Femur (tissue), 1 donor: ENCODE results near the gene FOXN1.
"Not testable (repeated sequence)": the region's sequence is repeated elsewhere in the genome, so short reads cannot be mapped to it uniquely, and the experiment has no call there.

Experiments
- DNase-seq: peaks from one replicate; pipeline ENCODE4 v3.0.0-alpha.2; 2017

FOXN1 gene

GRCh38 chr17:28549236-28550132 lies 43.3 kb downstream of the FOXN1 start:
- no peak for DNase-seq

DNA sequence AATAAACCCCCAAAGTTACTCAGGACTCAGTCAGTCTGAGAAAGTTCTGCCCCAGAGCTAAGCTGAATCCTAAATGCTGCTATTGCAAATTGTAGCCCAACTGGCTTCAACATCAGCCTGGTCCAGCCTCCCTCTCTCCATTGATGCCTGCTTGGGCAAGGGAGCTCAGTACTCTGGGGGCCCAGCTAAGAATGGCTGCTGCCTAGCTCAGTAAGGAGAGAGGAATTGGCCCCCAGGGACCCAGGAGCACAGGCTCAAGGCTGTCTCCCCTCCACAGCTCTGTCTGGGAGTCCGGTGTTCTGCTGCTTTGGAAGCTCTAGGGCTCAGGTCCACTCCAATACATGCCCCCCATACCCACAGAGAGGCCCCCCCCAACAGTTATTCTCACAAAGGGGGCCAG lies 44.7 kb downstream of the FOXN1 start:
- DNase-seq = no peak

- no peak for DNase-seq
These were observed 45.5 kb downstream of the FOXN1 start for GRCh38 chr17:28551421-28552175.

GRCh38 chr17:28552176-28552999 lies 46.2 kb downstream of the FOXN1 start, which contains the start of gene UNC119:
Gene UNC119, minus strand, starts transcription at chr17:28552624. Its CDS starts 67 bp downstream, at chr17:28552557.
- peak; percentile 86 for DNase-seq

DNA sequence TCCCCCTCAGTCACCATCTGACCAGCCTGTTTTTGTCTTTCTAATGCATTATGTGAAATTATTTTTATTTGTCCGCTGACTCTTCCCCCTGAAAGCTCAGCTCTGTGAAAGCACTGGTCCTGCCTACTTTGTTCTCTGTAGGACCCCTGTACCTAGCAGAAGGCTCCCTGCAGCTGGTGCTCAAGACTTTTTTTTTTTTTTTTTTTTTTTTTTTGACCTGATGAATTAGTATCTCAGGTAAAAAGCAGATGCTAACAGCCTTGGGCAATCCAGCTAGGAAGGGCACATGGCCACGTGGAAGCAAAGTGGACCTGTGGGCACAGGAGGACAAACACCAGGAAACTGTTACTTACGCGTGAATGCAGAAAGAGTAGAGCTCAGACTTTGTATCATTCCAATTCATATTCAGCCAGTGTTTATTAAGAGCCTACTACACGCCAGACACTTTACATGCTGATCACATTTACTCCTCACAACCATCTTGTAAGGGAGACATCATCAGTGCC lies 46.9 kb downstream of the FOXN1 start:
- DNase-seq = no peak

DNA sequence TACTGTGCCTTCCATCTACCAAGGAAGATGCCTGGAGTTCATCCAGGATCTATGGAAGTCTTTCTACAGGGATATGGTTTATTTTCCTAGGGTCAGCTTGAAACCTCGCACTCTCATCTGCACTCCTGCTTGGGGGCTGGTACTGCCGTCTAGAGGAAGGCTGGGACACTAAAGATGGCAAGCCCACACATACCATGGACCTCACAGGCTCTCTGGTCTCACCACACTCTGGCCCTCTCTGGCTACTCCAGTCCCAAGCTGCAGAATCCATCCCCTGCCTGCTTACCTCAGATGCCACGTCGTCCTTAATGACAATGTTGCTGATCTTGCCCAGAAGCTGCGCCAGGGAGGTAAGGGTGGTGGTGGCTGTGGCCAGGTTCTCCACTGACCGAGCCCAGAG lies 48.4 kb downstream of the FOXN1 start:
- no peak for DNase-seq

GRCh38 chr17:28555022-28555421 lies 48.9 kb downstream of the FOXN1 start:
- DNase-seq = no peak

DNA sequence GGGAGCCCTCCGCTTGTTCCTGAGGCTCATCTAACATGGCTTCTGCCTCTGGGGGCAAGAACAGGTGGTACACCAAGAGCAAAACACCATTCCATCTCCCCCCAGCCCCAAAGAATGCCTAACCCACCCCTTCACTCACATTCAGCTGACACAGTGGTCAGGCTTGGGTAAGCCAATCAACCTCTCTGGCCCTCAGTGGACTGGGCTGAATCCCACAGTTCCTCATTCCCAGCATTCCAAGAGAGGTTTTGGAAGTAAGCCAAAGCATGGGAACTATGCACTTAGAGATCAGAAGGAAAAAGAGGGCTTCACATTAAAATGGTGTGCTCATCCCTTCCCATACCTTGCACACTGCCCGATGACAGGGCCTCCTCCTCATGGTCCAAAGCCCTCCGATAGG lies 57.3 kb downstream of the FOXN1 start:
- DNase-seq = no peak

GRCh38 chr17:28567604-28568003 lies 61.5 kb downstream of the FOXN1 start:
- no peak for DNase-seq

- no peak for DNase-seq
These were observed 63.3 kb downstream of the FOXN1 start for GRCh38 chr17:28569446-28569845.

DNA sequence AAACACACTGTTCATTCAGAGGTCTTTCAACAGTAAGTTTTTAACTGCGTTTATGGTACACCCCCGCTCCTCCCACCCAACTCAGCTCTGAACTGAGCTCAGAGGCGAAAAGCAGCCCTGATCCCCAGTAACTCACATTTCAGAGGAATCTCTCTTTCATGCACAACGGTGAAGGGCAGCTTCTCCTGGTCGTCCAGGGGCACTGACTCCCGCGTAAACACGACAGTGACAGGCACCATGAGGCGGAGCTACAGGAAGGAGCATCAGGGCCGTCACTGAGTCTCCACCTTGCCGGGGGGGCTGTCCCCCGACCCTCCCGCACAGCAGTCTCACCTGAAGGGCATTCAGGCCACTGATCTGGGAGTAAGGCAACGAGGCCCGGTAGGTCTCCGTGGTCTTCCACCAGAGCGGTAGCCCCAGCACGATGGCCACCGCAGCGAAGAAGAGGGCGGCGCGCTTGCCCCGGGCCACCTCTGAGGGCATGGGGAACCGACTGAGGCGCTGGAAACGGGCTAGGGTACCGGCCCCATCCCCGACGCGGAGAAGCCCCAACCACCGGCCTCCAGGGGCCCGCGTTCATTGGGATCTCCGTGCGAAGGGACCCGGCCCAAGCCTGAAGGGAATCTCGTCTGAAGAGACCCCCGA lies 64.7 kb downstream of the FOXN1 start:
- no peak for DNase-seq

- peak; percentile 96 for DNase-seq
These were observed 65.4 kb downstream of the FOXN1 start, which contains the start of gene PIGS for GRCh38 chr17:28571361-28572122. Gene PIGS, minus strand, starts transcription at chr17:28571524. Its CDS starts 28 bp downstream, at chr17:28571496.

DNA sequence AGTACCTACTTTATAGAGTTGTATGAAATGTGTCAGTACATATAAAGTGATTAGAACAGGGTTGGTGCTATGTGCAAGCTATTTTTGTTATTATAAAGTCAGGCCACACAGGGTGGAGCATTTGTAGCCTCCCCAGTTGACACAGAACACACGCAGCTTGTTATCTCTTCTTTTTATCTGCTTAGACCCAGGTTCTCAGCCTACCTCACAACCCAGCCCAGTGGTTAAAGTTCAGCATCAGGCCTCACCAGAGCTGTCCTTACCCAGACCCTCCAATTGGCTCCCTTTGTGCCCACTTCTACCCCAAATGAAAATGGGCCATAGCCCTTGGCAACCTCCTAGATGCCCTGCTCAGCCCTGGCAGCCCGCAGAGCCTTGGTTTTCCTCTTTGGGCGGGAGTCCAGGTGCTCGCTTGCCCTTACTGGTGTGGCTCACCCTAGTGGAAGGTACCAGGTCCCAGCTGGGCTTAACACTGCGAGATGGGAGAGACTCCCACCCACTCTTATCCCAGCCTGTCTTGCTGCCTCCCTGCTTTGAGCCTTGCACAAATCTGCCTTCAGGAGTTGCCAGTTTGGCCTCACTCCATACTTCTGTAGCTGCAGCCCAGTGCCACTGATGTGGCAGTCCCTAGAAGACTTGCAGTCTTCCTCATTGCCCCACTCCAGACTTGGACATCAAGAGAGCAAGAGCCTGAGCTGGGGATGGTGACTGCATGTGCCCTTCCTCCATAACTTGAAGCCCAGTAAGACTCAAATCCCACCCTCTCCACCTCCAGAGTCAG lies 66.3 kb downstream of the FOXN1 start:
- DNase-seq = no peak

- DNase-seq = no peak
These were observed 66.9 kb downstream of the FOXN1 start for GRCh38 chr17:28573040-28573380.

DNA sequence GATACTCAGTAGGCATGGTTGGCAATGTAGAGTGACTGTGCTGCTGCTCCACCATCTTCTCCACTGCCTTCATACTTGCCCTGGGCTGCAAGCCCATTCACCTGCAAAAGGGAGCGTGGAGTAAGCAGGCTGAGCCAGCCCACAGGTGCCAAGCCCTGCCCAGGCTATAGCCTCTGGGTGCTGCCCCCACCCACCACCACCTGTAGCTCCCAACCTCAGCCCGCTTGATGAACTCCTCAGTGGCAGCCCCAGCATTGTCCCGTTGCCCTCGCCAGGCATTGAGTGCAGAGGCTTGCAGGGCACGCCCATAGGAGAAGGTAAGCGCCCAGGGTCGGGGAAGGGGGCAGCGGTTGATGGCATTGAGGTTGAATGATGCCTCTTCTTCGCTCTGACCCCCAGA lies 67.4 kb downstream of the FOXN1 start:
- no peak for DNase-seq

GRCh38 chr17:28573966-28574480 lies 67.9 kb downstream of the FOXN1 start:
- no peak for DNase-seq

- no peak for DNase-seq
These were observed 68.4 kb downstream of the FOXN1 start for GRCh38 chr17:28574526-28574925.

DNA sequence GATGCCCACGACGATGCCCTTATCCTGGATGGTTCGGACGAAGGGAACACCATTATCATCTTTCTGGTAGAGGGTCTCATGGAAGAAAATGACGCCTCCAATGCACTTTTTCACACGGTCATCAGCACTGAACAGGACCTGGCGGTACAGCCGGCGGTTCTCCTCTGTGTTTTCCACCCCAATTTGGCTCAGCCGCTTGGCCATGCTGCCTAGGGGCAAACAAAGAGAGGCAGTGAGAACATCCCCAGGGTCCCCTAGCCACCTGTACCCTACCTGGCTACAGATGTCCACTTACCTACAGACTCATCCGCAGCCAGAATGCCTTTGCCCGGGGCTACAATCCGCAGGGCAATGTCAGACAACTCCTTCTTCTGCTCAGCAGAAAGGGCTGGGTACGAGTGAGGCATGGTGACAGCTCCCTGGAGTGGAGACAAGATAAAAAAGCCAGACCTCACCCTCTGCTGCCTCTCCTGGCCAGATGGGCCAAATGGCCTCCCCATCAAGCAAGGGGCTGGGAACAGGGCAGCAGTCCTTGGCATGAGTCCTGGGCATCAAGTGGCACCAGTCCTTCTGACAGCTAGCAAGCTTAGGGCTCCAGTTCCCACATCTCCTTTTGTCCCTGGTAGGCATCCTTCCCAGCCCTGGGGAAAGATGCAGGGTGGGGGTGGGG lies 69.1 kb downstream of the FOXN1 start:
- no peak for DNase-seq

DNA sequence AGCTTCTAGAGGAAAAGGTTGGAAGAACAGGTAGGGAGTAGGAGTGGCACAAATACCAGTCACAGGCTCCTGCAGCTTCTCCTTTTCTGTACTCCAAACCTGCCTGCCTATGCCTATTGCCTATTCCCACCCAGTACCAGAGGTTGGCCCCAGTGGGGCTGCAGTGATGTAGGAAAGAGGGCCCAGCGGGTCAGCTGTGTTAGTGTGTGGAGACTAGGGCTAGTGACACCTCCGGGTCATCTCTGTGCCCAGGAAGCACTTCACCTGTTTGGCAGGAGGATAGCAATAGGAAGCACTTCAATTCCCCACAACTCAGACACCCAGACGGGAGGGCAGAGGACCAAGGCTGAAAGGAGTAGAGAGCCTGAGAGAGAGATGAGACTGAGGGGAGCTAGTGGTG lies 69.9 kb downstream of the FOXN1 start:
- not testable (repeated sequence) for DNase-seq
